Trophoblast cell (in vitro differentiated cells and primary cell): Measurements from ENCODE around the gene VWA2.

ENCODE experiments used
- DNase-seq, 2 donors: peaks; one replicate each; pipeline ENCODE4 v3.0.0-alpha.2; 2016
- H2AFZ ChIP-seq: 2 replicates; pipeline ENCODE4 v1.6.1; 2013; ENCODE audit warnings: low read length, moderate library complexity, mild to moderate bottlenecking; ENCODE audit not compliant: insufficient read depth, poor library complexity
- H2AK5ac ChIP-seq: 2 replicates; pipeline ENCODE4 v1.6.1; 2013; ENCODE audit warnings: mild to moderate bottlenecking, low read length
- H2BK120ac ChIP-seq: 2 replicates; pipeline ENCODE4 v1.6.1; 2013; ENCODE audit warnings: low read length, mild to moderate bottlenecking, moderate library complexity; ENCODE audit not compliant: insufficient read depth, poor library complexity
- H2BK12ac ChIP-seq: 2 replicates; pipeline ENCODE4 v1.6.1; 2013; ENCODE audit warnings: mild to moderate bottlenecking, low read length, moderate library complexity
- H2BK5ac ChIP-seq: 2 replicates; pipeline ENCODE4 v1.6.1; 2013; ENCODE audit warnings: low read length, low read depth, moderate library complexity, mild to moderate bottlenecking; ENCODE audit not compliant: poor library complexity
- H3K14ac ChIP-seq: 2 replicates; pipeline ENCODE4 v1.6.1; 2013; ENCODE audit warnings: mild to moderate bottlenecking, low read length
- H3K18ac ChIP-seq: 2 replicates; pipeline ENCODE4 v1.6.1; 2013; ENCODE audit warnings: mild to moderate bottlenecking, low read length
- H3K23ac ChIP-seq: 2 replicates; pipeline ENCODE4 v1.6.1; 2013; ENCODE audit warnings: low read length
- H3K27ac ChIP-seq: 2 replicates; pipeline ENCODE4 v1.5.1; 2013; ENCODE audit warnings: low read depth, mild to moderate bottlenecking, inconsistent platforms, low read length, moderate library complexity
- H3K27me3 ChIP-seq: 2 replicates; pipeline ENCODE4 v1.6.1; 2013; ENCODE audit warnings: inconsistent platforms, mild to moderate bottlenecking, low read length, moderate library complexity; ENCODE audit not compliant: insufficient read depth
- H3K36me3 ChIP-seq, 2 experiments: 1 replicate in 1 of 2; 2 replicates in 1 of 2; pipeline ENCODE4 v1.6.1; 2013; ENCODE audit warnings: low read length in 2 of 2, mild to moderate bottlenecking in 2 of 2, moderate library complexity in 1 of 2; ENCODE audit not compliant: insufficient read depth in 2 of 2, control insufficient read depth in 1 of 2
- H3K4ac ChIP-seq: 2 replicates; pipeline ENCODE4 v1.6.1; 2013; ENCODE audit warnings: low read depth, mild to moderate bottlenecking, low read length, moderate library complexity
- H3K4me1 ChIP-seq, 2 experiments: 1 replicate in 1 of 2; 2 replicates in 1 of 2; pipeline ENCODE4 v1.6.1; 2013; ENCODE audit warnings: low read length in 2 of 2, mild to moderate bottlenecking in 2 of 2, moderate library complexity in 1 of 2; ENCODE audit not compliant: insufficient read depth in 2 of 2, control insufficient read depth in 1 of 2
- H3K4me2 ChIP-seq: 2 replicates; pipeline ENCODE4 v1.6.1; 2013; ENCODE audit warnings: inconsistent platforms, mild to moderate bottlenecking, low read length, moderate library complexity
- H3K4me3 ChIP-seq: 2 replicates; pipeline ENCODE4 v1.5.1; 2013; ENCODE audit warnings: mild to moderate bottlenecking, low read depth, low read length, inconsistent platforms
- H3K79me1 ChIP-seq: one replicate; pipeline ENCODE4 v1.6.1; 2013; ENCODE audit warnings: low read length
- H3K79me2 ChIP-seq: 2 replicates; pipeline ENCODE4 v1.6.1; 2013; ENCODE audit warnings: low read length, mild to moderate bottlenecking; ENCODE audit not compliant: control insufficient read depth, insufficient read depth, poor library complexity
- H3K9ac ChIP-seq: 2 replicates; pipeline ENCODE4 v1.6.1; 2013; ENCODE audit warnings: mild to moderate bottlenecking, low read length
- H3K9me3 ChIP-seq: 2 replicates; pipeline ENCODE4 v1.6.1; 2013; ENCODE audit warnings: low read depth, mild to moderate bottlenecking, control low read depth, inconsistent platforms, low read length; ENCODE audit not compliant: insufficient read depth
- H4K12ac ChIP-seq: 2 replicates; pipeline ENCODE4 v1.6.1; 2013; ENCODE audit warnings: low read depth, mild to moderate bottlenecking, low read length, moderate library complexity
- H4K8ac ChIP-seq: 2 replicates; pipeline ENCODE4 v1.6.1; 2013; ENCODE audit warnings: low read depth, mild to moderate bottlenecking, low read length, moderate library complexity
- H4K91ac ChIP-seq: one replicate; pipeline ENCODE4 v1.6.1; 2013; ENCODE audit warnings: low read depth, mild to moderate bottlenecking, low read length, moderate library complexity
- WGBS: extraction: QIAGEN DNeasy Blood & Tissue Kit; methylation state at CpG from one replicate; pipeline ENCODE4 v1.1.7; 2013; ENCODE audit warnings: missing lambda C conversion rate; ENCODE audit not compliant: insufficient read length, insufficient coverage; ENCODE audit errors: extremely low coverage; 5-methylcytosine and 5-hydroxymethylcytosine counted together

Gene VWA2

GRCh38 chr10:114234132-114234531 is 4.9 kb upstream of the VWA2 start:
- Histone ChIP-seq H4K8ac (no peak overlapping the region), H3K4ac (no peak overlapping the region), H3K79me1 (no peaks in the 10 kb centered on the region), H2AK5ac (no peak overlapping the region), H3K36me3 (no peaks in the 10 kb centered on the region), H3K18ac (no peak overlapping the region), H4K91ac (no peak overlapping the region), H2BK5ac (no peak overlapping the region), H3K14ac (no peak overlapping the region), H3K4me1 (no peaks in the 10 kb centered on the region), H3K4me3 (no peak overlapping the region), H3K27ac (no peak overlapping the region), H3K27me3 (peaks cover 4% of the 10 kb centered on the region), H2AFZ (no peak overlapping the region), H2BK12ac (no peak overlapping the region), H3K4me2 (no peak overlapping the region), H3K9ac (no peak overlapping the region), H2BK120ac (no peak overlapping the region), H3K23ac (no peak overlapping the region), H4K12ac (no peak overlapping the region), H3K9me3 (no peaks in the 10 kb centered on the region), H3K79me2 (no peaks in the 10 kb centered on the region)
- DNase-seq: no peak

- Histone ChIP-seq H3K14ac (no peak overlapping the region), H3K18ac (no peak overlapping the region), H4K8ac (no peak overlapping the region), H3K9ac (no peak overlapping the region), H3K4me2 (peak overlapping the region; percentile 92), H3K23ac (no peak overlapping the region), H2BK5ac (no peak overlapping the region), H2AK5ac (no peak overlapping the region), H3K79me2 (no peaks in the 10 kb centered on the region), H3K4ac (no peak overlapping the region), H2BK12ac (no peak overlapping the region), H3K27me3 (peaks cover 19% of the 10 kb centered on the region), H3K4me1 (no peaks in the 10 kb centered on the region), H2AFZ (no peak overlapping the region), H3K79me1 (no peaks in the 10 kb centered on the region), H3K9me3 (peaks cover 3% of the 10 kb centered on the region), H3K36me3 (no peaks in the 10 kb centered on the region), H3K4me3 (peak overlapping the region; percentile 67), H3K27ac (no peak overlapping the region), H4K91ac (no peak overlapping the region), H2BK120ac (no peak overlapping the region), H4K12ac (no peak overlapping the region)
- no peak for DNase-seq
- WGBS: no CpG with 5 or more reads among the region's 11 CpGs
Measured at GRCh38 chr10:114239994-114240345, 916 bp downstream of the VWA2 start.

GRCh38 chr10:114242235-114242634 is 3.2 kb downstream of the VWA2 start:
- Histone ChIP-seq H2BK5ac (no peak overlapping the region), H3K23ac (no peak overlapping the region), H2AFZ (no peak overlapping the region), H3K18ac (no peak overlapping the region), H4K8ac (no peak overlapping the region), H3K79me1 (no peaks in the 10 kb centered on the region), H2BK120ac (no peak overlapping the region), H3K14ac (no peak overlapping the region), H3K27ac (no peak overlapping the region), H2AK5ac (no peak overlapping the region), H3K79me2 (no peaks in the 10 kb centered on the region), H3K27me3 (peaks cover 19% of the 10 kb centered on the region), H3K9ac (no peak overlapping the region), H2BK12ac (no peak overlapping the region), H4K12ac (no peak overlapping the region), H3K4ac (no peak overlapping the region), H3K4me1 (peaks cover 0 to 3% of the 10 kb centered on the region in 2 experiments), H3K4me2 (no peak overlapping the region), H4K91ac (no peak overlapping the region), H3K9me3 (peaks cover 3% of the 10 kb centered on the region), H3K4me3 (peak overlapping the region; percentile 6), H3K36me3 (no peaks in the 10 kb centered on the region)
- WGBS: no CpG with 5 or more reads among the region's 9 CpGs
- DNase-seq: no peak

- Histone ChIP-seq H4K12ac (no peak overlapping the region), H3K4ac (no peak overlapping the region), H3K9me3 (peaks cover 3% of the 10 kb centered on the region), H3K27me3 (peaks cover 19% of the 10 kb centered on the region), H3K23ac (no peak overlapping the region), H3K4me1 (peaks cover 0 to 3% of the 10 kb centered on the region in 2 experiments), H3K14ac (no peak overlapping the region), H2BK5ac (no peak overlapping the region), H3K79me1 (no peaks in the 10 kb centered on the region), H3K36me3 (no peaks in the 10 kb centered on the region), H3K4me3 (no peak overlapping the region), H4K8ac (no peak overlapping the region), H4K91ac (no peak overlapping the region), H3K27ac (no peak overlapping the region), H3K79me2 (no peaks in the 10 kb centered on the region), H3K9ac (no peak overlapping the region), H2AFZ (no peak overlapping the region), H2AK5ac (no peak overlapping the region), H3K4me2 (no peak overlapping the region), H2BK12ac (no peak overlapping the region), H3K18ac (no peak overlapping the region), H2BK120ac (no peak overlapping the region)
- WGBS: no CpG with 5 or more reads among the region's 9 CpGs
- DNase-seq: no peak
Measured at GRCh38 chr10:114243661-114244060, 4.6 kb downstream of the VWA2 start.
